GM04504 (cell line): ENCODE measurements around the gene PTPRR.
"Not testable (repeated sequence)": the region's sequence is repeated elsewhere in the genome, so short reads cannot be mapped to it uniquely, and the experiment has no call there.

ENCODE experiments used
- DNase-seq: peaks from one replicate; pipeline ENCODE4 v3.0.0-alpha.2; 2012; ENCODE audit warnings: low read depth

The PTPRR gene

GRCh38 chr12:70840656-70841350 is 79.7 kb downstream of the PTPRR start:
- no peak for DNase-seq

DNA sequence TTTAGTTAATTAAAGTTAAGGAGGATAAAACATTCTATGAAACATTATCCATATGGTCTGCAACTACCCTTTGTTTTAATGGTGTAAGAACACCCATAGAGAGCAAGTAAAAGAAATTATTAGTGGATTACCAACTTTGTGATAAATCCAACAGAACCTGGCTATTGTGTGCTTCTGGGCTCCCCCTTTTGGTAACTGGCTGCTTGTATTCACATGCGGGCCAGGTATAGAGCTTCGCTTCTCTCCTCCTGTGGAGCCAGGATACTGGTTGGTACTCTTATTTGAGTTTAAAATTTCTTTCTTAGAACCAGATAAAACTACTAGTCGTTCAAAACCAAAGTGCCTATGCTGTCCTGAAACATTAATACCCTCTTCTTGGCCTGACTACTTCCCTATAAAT is 81.0 kb downstream of the PTPRR start:
- no peak for DNase-seq

DNA sequence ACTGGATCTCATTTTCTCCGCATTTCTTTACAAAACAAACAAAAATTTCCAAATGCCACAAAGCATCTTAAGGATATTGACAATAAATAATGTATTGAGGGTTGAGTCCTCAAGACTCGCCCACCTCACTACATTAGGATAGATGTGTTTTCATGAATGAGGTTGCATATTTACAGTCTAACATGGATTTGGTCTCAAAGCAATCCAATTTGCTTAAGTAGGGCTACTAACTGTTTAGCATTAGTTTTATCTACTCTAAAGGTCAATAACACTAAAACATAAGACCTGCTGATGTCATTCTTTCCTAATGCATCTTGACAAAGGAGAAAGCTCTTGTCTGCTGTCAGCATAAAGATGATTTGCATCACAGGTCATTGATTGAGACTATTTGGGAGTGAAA is 82.4 kb downstream of the PTPRR start:
- DNase-seq: no peak

DNA sequence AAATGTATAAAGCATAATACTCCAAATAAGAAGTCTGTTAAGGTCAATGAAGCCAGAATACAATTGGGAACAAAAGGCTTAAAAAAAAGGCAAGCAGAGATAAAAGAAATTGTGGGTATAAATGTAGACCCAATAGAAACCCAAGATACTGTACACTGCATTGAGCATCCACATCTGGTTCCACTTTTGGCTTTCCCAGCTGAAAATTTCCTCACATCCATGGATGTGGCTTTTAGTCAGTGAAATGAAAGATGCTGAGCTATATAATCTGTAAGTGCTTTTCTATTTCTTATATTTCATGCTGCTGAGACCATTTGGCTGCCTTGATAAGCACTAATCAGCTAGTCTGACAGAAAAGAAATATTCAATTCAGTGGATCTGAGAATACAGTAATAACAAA is 83.5 kb downstream of the PTPRR start:
- no peak for DNase-seq

GRCh38 chr12:70835948-70836347 is 84.6 kb downstream of the PTPRR start:
- no peak for DNase-seq

- no peak for DNase-seq
These were observed 89.0 kb downstream of the PTPRR start for GRCh38 chr12:70831543-70831942.

GRCh38 chr12:70830221-70831061 is 90.1 kb downstream of the PTPRR start:
- no peak for DNase-seq

- no peak for DNase-seq
These were observed 91.5 kb downstream of the PTPRR start for GRCh38 chr12:70829070-70829469.

DNA sequence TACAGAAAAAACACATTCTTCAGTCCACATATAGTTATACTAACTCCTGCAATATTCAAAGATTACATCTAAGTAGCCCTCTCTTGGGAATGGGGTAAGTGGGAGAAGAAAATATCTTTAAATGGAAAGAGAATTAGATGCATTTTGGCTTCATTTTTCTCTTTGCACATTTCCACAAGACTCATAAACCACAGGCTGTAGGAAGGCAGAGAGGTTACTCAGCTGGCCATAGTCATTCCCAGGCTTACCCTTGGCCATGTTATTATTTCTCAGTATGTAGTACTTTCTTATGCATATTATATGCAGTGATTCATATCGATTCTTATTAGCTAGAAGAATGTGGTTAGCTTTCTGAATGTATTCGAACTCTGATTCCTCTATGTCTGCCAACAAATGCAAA is 92.2 kb downstream of the PTPRR start:
- DNase-seq: no peak

DNA sequence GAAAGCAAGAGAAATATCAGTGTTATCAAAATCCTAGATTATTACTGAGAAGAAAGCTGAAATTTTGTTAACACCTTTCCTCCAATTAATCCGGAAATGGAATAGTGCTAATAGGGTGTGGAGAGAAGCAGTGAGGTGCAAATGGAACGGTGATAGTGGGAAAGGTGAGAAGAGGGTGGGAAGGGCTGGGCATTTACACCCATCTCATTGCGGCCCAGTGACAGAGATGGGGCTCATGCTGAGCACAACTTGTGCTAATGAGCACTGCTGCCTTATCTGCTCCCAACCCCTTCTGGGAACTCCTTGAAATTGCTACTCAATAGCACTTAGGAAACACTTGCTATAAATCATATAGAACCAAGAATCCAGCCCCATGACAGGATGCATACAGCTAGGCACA is 94.4 kb downstream of the PTPRR start:
- DNase-seq: no peak

DNA sequence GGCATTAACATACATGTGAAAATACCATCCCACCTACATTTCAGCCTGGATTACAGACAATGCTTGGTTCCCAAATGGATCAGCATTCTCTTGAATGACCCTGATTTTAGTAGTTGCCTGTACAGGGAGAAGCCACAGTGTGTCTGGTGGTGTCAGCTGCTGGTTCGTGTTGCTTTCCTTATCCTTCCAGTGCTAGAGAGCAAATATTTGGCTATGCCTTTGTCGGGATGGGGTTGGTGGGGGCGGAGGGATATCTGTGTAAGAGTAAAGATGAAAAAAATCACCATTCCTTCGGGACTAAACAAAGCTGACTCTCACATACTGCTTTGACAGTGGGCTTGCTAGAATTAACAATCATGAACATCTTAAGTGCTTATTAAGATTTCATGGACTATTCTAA is 96.0 kb downstream of the PTPRR start:
- no peak for DNase-seq

- no peak for DNase-seq
These were observed 97.2 kb downstream of the PTPRR start for GRCh38 chr12:70823182-70823976.

DNA sequence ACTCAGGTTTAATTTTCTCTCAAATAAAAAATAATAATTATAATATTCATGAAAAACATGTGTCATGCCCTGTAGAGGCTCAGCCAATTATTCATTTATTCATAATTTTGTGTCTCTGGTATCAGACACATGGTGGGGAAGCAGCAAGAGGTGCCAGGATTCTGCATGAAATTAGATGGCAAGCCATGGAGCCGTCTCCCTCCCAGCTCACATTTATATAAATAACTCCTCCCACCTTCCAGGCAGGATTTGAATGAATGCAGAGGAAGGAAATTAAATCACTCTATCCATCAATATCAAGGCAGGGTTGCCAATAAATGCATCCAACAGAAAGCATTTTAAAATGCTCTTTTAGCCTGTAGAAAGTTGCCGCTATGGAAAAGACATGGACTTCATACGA is 98.1 kb downstream of the PTPRR start:
- no peak for DNase-seq

DNA sequence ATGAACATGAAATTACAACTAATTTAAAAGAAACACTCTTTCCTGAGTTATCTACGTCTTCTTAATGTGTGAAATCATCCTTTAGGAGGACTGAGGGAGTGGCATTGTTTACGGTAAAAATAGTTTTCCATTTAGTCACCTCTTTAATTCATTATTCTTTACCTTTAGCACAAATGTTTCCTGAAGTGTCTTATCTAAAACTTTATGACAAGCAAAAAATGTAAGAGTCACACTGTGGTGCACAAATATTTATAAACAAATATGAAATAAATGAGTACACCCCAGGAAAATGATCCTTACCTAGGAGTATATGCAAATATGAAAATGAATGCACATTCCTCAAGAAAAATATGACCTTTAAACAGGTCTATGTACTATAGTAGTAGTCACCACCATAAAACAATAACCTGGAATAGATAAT is 104.6 kb downstream of the PTPRR start:
- no peak for DNase-seq

DNA sequence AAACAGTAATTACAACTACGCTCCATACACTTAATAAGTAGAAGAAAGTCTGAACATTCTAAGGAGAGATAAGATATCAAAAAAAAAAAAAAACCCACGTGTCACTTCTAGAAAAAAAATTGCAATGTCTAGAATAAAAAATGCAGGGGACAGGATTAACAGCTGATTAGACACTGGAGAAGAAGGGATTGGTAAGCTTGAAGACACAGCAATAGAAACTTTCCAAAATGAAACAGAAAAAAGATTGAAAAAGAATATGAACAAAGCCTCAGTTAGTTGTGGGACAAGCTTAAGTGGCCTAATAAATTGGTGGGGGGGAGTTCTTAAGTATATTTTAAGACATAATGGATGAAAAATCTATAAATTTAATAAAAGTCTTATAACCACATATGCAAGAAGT is 105.5 kb downstream of the PTPRR start:
- no peak for DNase-seq

GRCh38 chr12:70813559-70813958 is 107.0 kb downstream of the PTPRR start:
- DNase-seq: no peak

- no peak for DNase-seq
These were observed 108.4 kb downstream of the PTPRR start for GRCh38 chr12:70812136-70812535.

GRCh38 chr12:70809887-70810286 is 110.7 kb downstream of the PTPRR start:
- no peak for DNase-seq

GRCh38 chr12:70807993-70808392 is 112.5 kb downstream of the PTPRR start:
- not testable (repeated sequence) for DNase-seq

DNA sequence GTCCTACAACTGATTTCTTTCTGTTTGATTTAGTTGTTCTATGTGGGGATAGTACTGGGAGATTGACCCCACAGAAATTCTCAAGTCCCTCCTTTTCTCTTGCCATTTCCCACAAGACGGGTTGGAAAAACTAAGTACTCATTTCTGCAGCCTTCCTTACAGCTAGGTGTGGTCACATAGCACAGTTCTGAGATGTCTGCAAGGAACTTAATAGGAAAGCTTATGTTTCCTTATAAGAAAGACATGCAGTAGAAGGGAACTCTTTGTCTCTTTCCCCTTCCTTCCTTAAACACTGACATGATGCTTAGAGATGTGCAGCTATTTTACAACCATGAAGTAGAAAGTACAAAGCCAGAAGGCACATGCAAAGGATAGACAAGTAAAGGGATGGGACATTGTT is 113.7 kb downstream of the PTPRR start:
- DNase-seq: no peak

DNA sequence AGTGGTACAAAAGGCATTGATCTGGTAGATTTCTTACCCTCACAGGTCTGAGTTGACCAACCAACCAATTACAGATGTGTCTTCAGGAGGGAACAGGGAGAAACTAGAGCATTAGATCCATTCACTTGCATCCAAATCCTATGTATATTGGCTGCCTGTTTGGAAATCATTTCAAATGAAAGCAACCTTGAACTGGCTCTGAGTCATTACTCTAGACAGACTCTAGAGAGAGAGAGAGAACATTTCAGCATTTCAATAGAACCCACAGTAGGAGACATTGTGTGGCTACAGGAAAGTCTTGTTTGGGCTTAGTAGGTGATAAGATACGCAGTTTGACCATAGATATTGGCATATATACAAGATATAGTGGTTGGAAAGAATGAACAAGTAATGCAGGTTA is 114.5 kb downstream of the PTPRR start:
- DNase-seq: no peak

DNA sequence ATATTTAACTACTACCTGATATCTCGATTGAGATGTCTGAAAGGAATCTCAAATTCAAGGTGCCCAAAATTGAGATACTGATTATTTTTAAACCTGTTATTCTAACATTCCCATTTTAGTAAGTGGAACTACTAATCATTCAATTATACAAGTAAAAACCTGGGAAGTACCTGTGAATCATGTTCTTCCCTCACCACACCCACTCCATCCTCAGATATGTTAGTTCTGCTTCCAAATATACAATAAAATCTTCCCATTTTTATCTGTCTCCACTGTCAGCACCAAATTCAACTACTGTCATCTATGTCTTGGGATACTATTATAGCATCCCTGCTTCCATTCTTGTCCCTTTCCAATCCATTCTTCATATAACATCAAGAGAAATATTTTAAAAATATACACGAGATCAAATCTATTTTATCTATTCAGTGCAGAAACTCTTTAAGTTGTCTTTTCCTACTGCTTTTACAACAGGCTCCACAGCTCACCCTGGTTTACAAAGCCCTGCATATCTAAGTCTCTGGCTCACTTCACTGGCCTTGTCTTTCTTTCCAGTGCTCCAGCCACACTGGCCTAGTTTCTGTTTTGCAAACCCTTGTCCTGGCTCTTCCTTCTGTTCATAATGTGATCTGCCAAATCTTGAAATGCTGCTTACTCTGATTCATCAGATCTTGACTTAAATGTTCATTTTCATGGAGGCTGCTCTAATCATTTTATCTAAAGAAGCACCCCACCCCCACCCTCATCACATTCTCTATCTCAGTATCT is 122.3 kb downstream of the PTPRR start:
- no peak for DNase-seq
